ENCODE data around the gene TOM1.
A peak's percentile ranks its signal among the peaks of the same experiment; 100 is the strongest.

The TOM1 gene

DNA sequence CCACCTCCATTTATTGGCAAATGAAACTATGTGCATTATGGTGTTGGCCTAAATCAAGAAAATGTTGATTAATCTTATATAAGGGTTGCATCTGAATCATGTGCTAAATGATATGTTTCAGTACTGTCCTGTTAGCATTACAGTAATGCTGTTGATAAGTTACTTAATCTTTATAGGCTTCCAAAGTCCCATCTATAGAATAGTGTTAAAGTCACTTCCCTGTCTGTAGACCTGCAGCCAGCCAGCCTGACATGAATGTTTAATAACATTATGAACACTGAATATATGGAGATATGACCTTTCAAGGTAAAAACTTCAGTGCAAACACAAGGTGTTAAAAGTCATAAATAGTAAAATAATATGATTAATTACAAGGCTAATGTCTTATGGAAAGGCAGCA, 3.6 kb upstream of the TOM1 start:
- TF ChIP-seq LEF1 (IDR thresholded peaks at IDR 0.05; ENCODE audit: borderline replicate concordance) (no peak), ELF4 (IDR thresholded peaks at IDR 0.05) (no peak), FOXA1 (IDR thresholded peaks at IDR 0.05) (no peak), ZNF384 (IDR thresholded peaks at IDR 0.05) (no peak), FOXK2 (IDR thresholded peaks at IDR 0.05) (no peak), NFRKB (IDR thresholded peaks at IDR 0.05) (no peak), HDGF (IDR thresholded peaks at IDR 0.05; ENCODE audit: borderline replicate concordance) (no peak), SP1 (IDR thresholded peaks at IDR 0.05) (no peak), FOXM1 (IDR thresholded peaks at IDR 0.05; ENCODE audit: borderline replicate concordance) (no peak), TARDBP (IDR thresholded peaks at IDR 0.05) (no peak), L3MBTL2 (conservative IDR thresholded peaks at IDR 0.05) (no peak), SUZ12 (IDR thresholded peaks at IDR 0.05) (no peak), CTBP1 (IDR thresholded peaks at IDR 0.05; ENCODE audit: borderline replicate concordance) (no peak), BHLHE40 (IDR thresholded peaks at IDR 0.05; ENCODE audit: borderline replicate concordance) (no peak), ARNT (IDR thresholded peaks at IDR 0.05) (no peak)
- TF ChIP-seq, protein P1, sequence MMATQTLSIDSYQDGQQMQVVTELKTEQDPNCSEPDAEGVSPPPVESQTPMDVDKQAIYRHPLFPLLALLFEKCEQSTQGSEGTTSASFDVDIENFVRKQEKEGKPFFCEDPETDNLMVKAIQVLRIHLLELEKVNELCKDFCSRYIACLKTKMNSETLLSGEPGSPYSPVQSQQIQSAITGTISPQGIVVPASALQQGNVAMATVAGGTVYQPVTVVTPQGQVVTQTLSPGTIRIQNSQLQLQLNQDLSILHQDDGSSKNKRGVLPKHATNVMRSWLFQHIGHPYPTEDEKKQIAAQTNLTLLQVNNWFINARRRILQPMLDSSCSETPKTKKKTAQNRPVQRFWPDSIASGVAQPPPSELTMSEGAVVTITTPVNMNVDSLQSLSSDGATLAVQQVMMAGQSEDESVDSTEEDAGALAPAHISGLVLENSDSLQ (IDR thresholded peaks at IDR 0.05) = no peak
- ChIA-PET POLR2A (no interaction called here), CTCF (no interaction called here)

DNA sequence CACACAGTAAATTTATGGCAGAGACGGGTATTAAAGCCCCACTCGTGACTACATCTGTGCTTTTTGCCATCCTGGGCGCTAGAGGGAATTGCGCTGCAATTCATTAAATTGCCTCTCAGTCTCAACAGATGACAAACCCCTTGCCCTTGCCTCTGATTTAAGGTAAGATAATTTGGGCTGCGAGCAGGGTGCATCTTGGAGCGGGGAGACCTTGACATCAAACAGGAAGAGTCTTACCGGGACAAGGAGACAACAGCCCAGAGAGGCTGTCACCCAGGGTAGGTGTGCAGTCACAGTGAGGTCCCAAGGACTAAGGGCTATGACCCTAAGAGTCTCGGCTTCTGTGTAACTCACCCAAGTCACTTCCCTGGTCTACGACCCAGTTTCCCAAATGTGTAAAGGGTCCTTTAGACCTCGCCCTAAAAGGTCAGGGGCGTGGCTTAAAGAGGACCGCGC, 449 bp upstream of the TOM1 start:
- DNase-seq (ENCODE audit: extremely low spot score) = peak; percentile 59
- CTCF ChIA-PET = interaction anchor here (0.6 to 0.9 kb wide), 2 partner anchors 68 to 132 kb away, joined by 3 to 4 read pairs; no protein-coding TSS in a partner anchor
- POLR2A ChIA-PET = interaction anchor here (0.7 to 1.9 kb wide), 16 partner anchors 8 to 100 kb away, joined by 3 to 14 read pairs (median 4); partner anchors contain the start of gene HMGXB4
- TF ChIP-seq CTBP1 (IDR thresholded peaks at IDR 0.05; ENCODE audit: borderline replicate concordance) = no peak

More for the DNA sequence above, 3.6 kb upstream of the TOM1 start:
- no peak for DNase-seq (ENCODE audit: extremely low spot score)

DNA sequence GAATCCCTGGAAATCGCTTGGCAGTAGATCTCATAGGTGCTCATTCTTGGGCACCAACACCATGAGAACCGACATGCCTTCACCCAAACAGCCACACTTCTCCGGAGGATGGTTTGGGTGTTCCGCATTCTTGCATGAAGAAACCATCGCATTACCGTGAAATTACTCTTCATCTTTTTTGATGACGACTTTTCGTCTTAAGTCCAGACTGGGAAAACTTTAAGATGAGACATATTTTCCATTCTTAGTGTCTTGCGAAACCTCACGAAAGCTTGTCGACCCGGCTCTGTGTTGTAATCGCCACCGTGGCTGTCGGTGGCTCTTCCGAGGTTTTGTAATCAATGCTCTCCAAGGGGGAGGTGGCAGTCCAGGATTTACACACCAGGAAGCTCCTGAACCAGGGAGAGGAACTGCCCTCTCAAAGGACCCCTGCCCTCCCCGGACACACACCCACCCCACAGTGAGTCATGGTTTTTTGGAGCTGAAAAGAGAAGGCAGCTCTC, 1.7 kb downstream of the TOM1 start:
- TF ChIP-seq TARDBP (IDR thresholded peaks at IDR 0.05) (no peak), ZNF384 (IDR thresholded peaks at IDR 0.05) (no peak), FOXK2 (IDR thresholded peaks at IDR 0.05) (no peak), FOXA1 (IDR thresholded peaks at IDR 0.05) (no peak), HDGF (IDR thresholded peaks at IDR 0.05; ENCODE audit: borderline replicate concordance) (no peak), SP1 (IDR thresholded peaks at IDR 0.05) (no peak), LEF1 (IDR thresholded peaks at IDR 0.05; ENCODE audit: borderline replicate concordance) (no peak), SUZ12 (IDR thresholded peaks at IDR 0.05) (no peak), L3MBTL2 (conservative IDR thresholded peaks at IDR 0.05) (no peak), BHLHE40 (IDR thresholded peaks at IDR 0.05; ENCODE audit: borderline replicate concordance) (no peak)
- CTCF ChIA-PET = no interaction called here
- POLR2A ChIA-PET = no interaction called here
- no peak for DNase-seq (ENCODE audit: extremely low spot score)

DNA sequence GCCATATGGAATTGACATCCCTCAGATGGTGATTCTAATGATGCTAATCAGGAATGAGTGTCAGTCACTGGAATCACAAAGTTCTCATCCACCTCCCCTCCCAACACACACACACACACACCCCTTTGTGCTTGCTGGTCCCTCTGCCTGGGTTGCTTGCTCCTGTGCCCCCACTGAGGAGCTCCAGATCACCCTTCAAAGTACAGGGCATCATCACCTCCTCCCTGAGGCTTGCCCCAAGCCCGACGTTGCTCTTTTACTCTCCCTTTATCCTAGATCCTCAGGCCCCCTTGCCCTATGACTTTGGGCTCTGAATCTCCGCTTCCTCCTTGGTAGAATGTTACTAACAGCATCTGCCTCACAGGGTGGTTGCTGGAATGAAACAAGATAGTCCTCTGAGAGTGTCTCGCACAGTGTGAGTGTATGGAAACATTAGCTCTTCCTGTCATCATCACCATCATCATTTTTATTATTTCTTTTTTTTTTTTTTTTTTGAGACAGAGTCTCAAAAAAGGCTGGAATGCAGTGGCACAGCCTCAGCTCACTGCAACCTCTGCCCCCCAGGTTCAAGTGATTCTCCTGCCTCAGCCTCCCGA, 3.4 kb downstream of the TOM1 start:
- no peak for DNase-seq (ENCODE audit: extremely low spot score)
- CTCF ChIA-PET = interaction anchor here (0.6 kb wide), 1 partner anchor 68 kb away, joined by 3 read pairs; no protein-coding TSS in a partner anchor
- POLR2A ChIA-PET = interaction anchor here (0.9 kb wide), 1 partner anchor 45 kb away, joined by 3 read pairs; no protein-coding TSS in a partner anchor
- TF ChIP-seq, protein P1 (IDR thresholded peaks at IDR 0.05) = no peak
- TF ChIP-seq BHLHE40 (IDR thresholded peaks at IDR 0.05; ENCODE audit: borderline replicate concordance) = no peak
- no peak for TF ChIP-seq L3MBTL2 (conservative IDR thresholded peaks at IDR 0.05)
- no peak for TF ChIP-seq SUZ12 (IDR thresholded peaks at IDR 0.05)
- TF ChIP-seq SP1 (IDR thresholded peaks at IDR 0.05) = no peak
- no peak for TF ChIP-seq HDGF (IDR thresholded peaks at IDR 0.05; ENCODE audit: borderline replicate concordance)
- no peak for TF ChIP-seq TARDBP (IDR thresholded peaks at IDR 0.05)
- no peak for TF ChIP-seq CTBP1 (IDR thresholded peaks at IDR 0.05; ENCODE audit: borderline replicate concordance)

DNA sequence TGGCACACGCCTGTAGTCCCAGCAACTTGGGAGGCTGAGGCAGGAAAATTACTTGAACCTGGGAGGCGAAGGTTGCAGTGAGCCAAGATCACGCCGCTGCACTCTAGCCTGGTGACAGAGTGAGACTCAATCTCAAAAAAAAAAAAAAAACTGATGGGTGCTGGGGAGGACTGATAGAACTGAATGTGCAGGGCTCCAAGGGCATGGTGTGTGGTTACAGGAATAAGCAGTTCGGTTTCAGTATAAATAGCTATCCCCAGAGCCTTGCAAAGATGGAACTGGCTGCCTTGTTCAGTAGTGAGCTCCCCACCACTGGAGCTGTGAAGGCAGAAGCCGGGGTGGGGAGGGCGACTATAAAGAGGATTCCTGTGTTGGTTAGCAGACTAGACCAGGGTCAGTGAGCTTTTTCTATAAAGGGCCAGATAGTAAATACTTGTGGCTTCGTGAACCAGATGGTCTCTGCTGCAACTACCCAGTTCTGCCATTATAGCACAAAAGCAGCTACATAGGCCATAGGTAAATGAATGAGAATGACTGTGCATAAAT, 5.9 kb downstream of the TOM1 start:
- ChIA-PET POLR2A (interaction anchor here (0.7 kb wide), 1 partner anchor 1058 kb away, joined by 4 read pairs; no protein-coding TSS in a partner anchor), CTCF (no interaction called here)
- TF ChIP-seq BHLHE40 (IDR thresholded peaks at IDR 0.05; ENCODE audit: borderline replicate concordance) (no peak), L3MBTL2 (conservative IDR thresholded peaks at IDR 0.05) (no peak), FOXA1 (IDR thresholded peaks at IDR 0.05) (no peak), HDGF (IDR thresholded peaks at IDR 0.05; ENCODE audit: borderline replicate concordance) (no peak), ELF4 (IDR thresholded peaks at IDR 0.05) (no peak), TARDBP (IDR thresholded peaks at IDR 0.05) (no peak), CTBP1 (IDR thresholded peaks at IDR 0.05; ENCODE audit: borderline replicate concordance) (no peak), ZNF384 (IDR thresholded peaks at IDR 0.05) (no peak)
- DNase-seq (ENCODE audit: extremely low spot score) = no peak

DNA sequence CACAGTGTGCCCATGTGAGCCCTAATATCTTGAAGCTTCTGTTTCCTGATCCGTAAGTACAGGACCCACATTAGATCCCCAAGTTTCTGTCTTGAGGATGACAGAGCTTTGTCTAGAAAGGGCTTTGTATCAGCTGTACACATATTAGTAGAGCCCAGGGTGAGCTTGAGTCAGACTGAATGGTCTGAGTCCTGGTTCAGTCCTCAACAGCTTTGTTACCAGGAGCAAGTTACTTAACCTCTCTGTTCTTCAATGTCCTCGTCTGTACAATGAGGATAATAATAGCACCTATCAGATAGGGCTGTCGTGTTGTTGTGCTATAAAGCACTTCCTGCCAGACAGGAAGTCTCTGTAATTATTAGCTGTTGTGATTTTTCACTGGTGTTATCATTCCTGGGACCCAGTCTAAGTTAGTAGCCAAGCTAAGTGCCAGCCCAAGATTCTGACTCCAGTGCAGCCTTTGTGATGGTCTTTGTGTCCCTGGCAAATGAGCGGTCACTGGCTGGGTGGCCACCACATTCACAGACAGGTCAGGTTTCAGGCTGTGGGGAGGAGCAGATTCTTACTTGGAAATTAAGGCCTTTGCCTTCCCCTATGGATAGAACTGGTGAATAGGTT, 6.8 kb downstream of the TOM1 start:
- ChIA-PET CTCF (no interaction called here), POLR2A (interaction anchor here (0.8 kb wide), 1 partner anchor 31 kb away, joined by 3 read pairs; no protein-coding TSS in a partner anchor)
- TF ChIP-seq ARNT (IDR thresholded peaks at IDR 0.05) = no peak
- TF ChIP-seq, protein P1 (IDR thresholded peaks at IDR 0.05) = no peak
- TF ChIP-seq L3MBTL2 (conservative IDR thresholded peaks at IDR 0.05) = no peak
- no peak for TF ChIP-seq ELF4 (IDR thresholded peaks at IDR 0.05)
- TF ChIP-seq HDGF (IDR thresholded peaks at IDR 0.05; ENCODE audit: borderline replicate concordance) = no peak
- no peak for TF ChIP-seq CTBP1 (IDR thresholded peaks at IDR 0.05; ENCODE audit: borderline replicate concordance)
- TF ChIP-seq FOXA1 (IDR thresholded peaks at IDR 0.05) = no peak
- no peak for TF ChIP-seq FOXM1 (IDR thresholded peaks at IDR 0.05; ENCODE audit: borderline replicate concordance)
- no peak for TF ChIP-seq ZNF384 (IDR thresholded peaks at IDR 0.05)
- TF ChIP-seq SP1 (IDR thresholded peaks at IDR 0.05) = no peak
- no peak for TF ChIP-seq SUZ12 (IDR thresholded peaks at IDR 0.05)
- TF ChIP-seq LEF1 (IDR thresholded peaks at IDR 0.05; ENCODE audit: borderline replicate concordance) = no peak
- DNase-seq (ENCODE audit: extremely low spot score) = no peak
